ENCODE data around the gene ATP6V0E1.
"Not testable (repeated sequence)": the region's sequence is repeated elsewhere in the genome, so short reads cannot be mapped to it uniquely, and the experiment has no call there.

ATP6V0E1 gene

GRCh38 chr5:173041881-173042762, 58.6 kb downstream of the ATP6V0E1 start:
- DNase-seq: no peak

GRCh38 chr5:173042763-173043107, 59.2 kb downstream of the ATP6V0E1 start:
- no peak for DNase-seq

GRCh38 chr5:173045474-173045873, 61.9 kb downstream of the ATP6V0E1 start:
- DNase-seq: no peak

DNA sequence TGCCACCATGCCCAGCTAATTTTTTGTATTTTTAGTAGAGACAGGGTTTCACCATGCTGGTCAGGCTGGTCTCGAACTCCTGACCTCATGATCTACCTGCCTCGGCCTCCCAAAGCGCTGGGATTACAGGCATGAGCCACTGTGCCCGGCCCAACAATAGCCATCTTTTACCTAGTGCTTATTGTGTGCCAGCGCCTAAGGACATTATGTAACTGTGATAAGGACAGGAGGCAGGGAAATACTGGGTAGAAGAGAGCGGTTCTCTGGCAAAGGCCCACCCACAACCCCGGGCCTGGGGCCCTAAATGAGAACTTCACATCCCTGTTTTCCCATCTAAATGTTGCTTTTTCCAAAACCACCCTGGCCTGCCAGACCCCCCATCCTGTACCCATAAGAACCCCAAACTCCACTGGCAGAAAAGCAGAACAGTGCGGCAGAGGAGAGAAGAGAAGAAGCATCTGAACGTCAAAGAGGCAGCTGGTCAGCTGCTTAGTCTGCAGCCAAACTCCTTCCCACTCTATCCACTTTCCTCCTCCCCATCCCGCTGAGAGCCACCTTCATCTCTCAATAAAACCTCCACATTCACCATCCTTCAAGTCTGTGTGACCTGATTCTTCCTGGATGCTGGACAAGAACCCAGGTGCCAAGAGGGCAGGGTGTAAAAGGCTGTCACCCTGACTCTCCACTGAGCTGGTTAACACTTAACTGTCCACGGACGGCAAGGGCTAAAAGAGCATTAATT, 63.7 kb downstream of the ATP6V0E1 start:
- not testable (repeated sequence) for DNase-seq

GRCh38 chr5:173047838-173048105, 64.2 kb downstream of the ATP6V0E1 start:
- DNase-seq: no peak

GRCh38 chr5:173050791-173051190, 67.2 kb downstream of the ATP6V0E1 start:
- no peak for DNase-seq

- no peak for DNase-seq
Measured at GRCh38 chr5:173051746-173052145, 68.2 kb downstream of the ATP6V0E1 start.

- DNase-seq: no peak
Measured at GRCh38 chr5:173053041-173053440, 69.5 kb downstream of the ATP6V0E1 start.

GRCh38 chr5:173055042-173055721, 71.6 kb downstream of the ATP6V0E1 start:
- no peak for DNase-seq

- DNase-seq: no peak
Measured at GRCh38 chr5:173055722-173055982, 72.1 kb downstream of the ATP6V0E1 start.

- DNase-seq: peak; percentile 97
Measured at GRCh38 chr5:173055983-173056782, 72.6 kb downstream of the ATP6V0E1 start, which contains the start of gene CREBRF. TSS of gene CREBRF (plus strand) at chr5:173056352. CDS start at chr5:173080776, 24,424 bp downstream.

- DNase-seq: peak; percentile 82
Measured at GRCh38 chr5:173056783-173057061, 73.2 kb downstream of the ATP6V0E1 start.

- peak; percentile 98 for DNase-seq
Measured at GRCh38 chr5:173057062-173057924, 73.7 kb downstream of the ATP6V0E1 start.

GRCh38 chr5:173062141-173062540, 78.6 kb downstream of the ATP6V0E1 start:
- no peak for DNase-seq

GRCh38 chr5:173065155-173065554, 81.6 kb downstream of the ATP6V0E1 start:
- no peak for DNase-seq

- no peak for DNase-seq
Measured at GRCh38 chr5:173069671-173070070, 86.1 kb downstream of the ATP6V0E1 start.

- DNase-seq: no peak
Measured at GRCh38 chr5:173075137-173075843, 91.7 kb downstream of the ATP6V0E1 start.

GRCh38 chr5:173075970-173076369, 92.4 kb downstream of the ATP6V0E1 start:
- no peak for DNase-seq

- DNase-seq: not testable (repeated sequence)
Measured at GRCh38 chr5:173076471-173076870, 92.9 kb downstream of the ATP6V0E1 start.

- DNase-seq: no peak
Measured at GRCh38 chr5:173078878-173079277, 95.3 kb downstream of the ATP6V0E1 start.

Measured in activated T-cell treated with anti-CD3 and anti-CD28 coated beads for 4 hours (primary cell).